HepG2 (cell line): ENCODE data around the gene TDP2. TPM values are rescaled to one million over a fixed set of nuclear protein-coding genes. Genes with fewer than 3 reads are reported as not detected.

ENCODE experiments used
- ARNT ChIP-seq: fragments of 450-650 bp; IDR thresholded peaks from 2 replicates; pipeline ENCODE4 v1.6.1; 2017
- DPF2 ChIP-seq: sonication (generic); formaldehyde crosslinking; IDR thresholded peaks from 2 replicates; pipeline ENCODE4 v1.4.0; 2020; ENCODE audit warnings: mild to moderate bottlenecking, low read depth, missing genetic modification reagents, borderline replicate concordance
- HCFC1 ChIP-seq: fragments of 150-350 bp; IDR thresholded peaks from 2 replicates; pipeline ENCODE4 v1.6.1; 2014; ENCODE audit warnings: low read depth, low read length
- HOXD1 ChIP-seq: sonication (generic); formaldehyde crosslinking; IDR thresholded peaks from 2 replicates; pipeline ENCODE4 v1.5.0; 2020; ENCODE audit warnings: missing genetic modification reagents
- KDM1A ChIP-seq: IDR thresholded peaks from 2 replicates; pipeline ENCODE4 v1.6.1; 2016; ENCODE audit warnings: missing compliant biosample characterization
- NFYB ChIP-seq: sonication (generic); formaldehyde crosslinking; IDR thresholded peaks from 2 replicates; pipeline ENCODE4 v1.4.0; 2020; ENCODE audit warnings: missing genetic modification reagents
- NR2F6 ChIP-seq, 2 experiments: IDR thresholded peaks; 2 replicates each; pipeline ENCODE4 v1.6.1; 2016; ENCODE audit warnings: antibody characterized with exemption in 1 of 2, mild to moderate bottlenecking in 1 of 2
- PBX3 ChIP-seq: sonication (generic); formaldehyde crosslinking; IDR thresholded peaks from 2 replicates; pipeline ENCODE4 v1.8.1; 2023; ENCODE audit warnings: missing genetic modification reagents, inconsistent platforms, borderline replicate concordance
- PHB2 ChIP-seq: fragments of 450-650 bp; IDR thresholded peaks from 2 replicates; pipeline ENCODE4 v1.6.1; 2018; ENCODE audit not compliant: partially characterized antibody
- SMAD3 ChIP-seq: sonication (generic); formaldehyde crosslinking; IDR thresholded peaks from 2 replicates; pipeline ENCODE4 v1.4.0; 2020; ENCODE audit warnings: missing genetic modification reagents
- SMARCE1 ChIP-seq: fragments of 450-650 bp; IDR thresholded peaks from 2 replicates; pipeline ENCODE4 v1.6.1; 2017; ENCODE audit warnings: borderline replicate concordance
- ZFP82 ChIP-seq: sonication (generic); formaldehyde crosslinking; IDR thresholded peaks from 2 replicates; pipeline ENCODE4 v1.5.1; 2020; ENCODE audit warnings: mild to moderate bottlenecking, missing genetic modification reagents, borderline replicate concordance
- ZKSCAN8 ChIP-seq: IDR thresholded peaks from 2 replicates; pipeline ENCODE4 v1.6.1; 2016; ENCODE audit warnings: borderline replicate concordance, missing genetic modification reagents, missing compliant biosample characterization
- ZNF142 ChIP-seq: sonication (generic); formaldehyde crosslinking; IDR thresholded peaks from 2 replicates; pipeline ENCODE4 v1.4.0; 2020; ENCODE audit warnings: missing genetic modification reagents
- ZNF550 ChIP-seq: sonication (generic); formaldehyde crosslinking; IDR thresholded peaks from 2 replicates; pipeline ENCODE4 v1.4.0; 2020; ENCODE audit warnings: mild to moderate bottlenecking, missing genetic modification reagents, borderline replicate concordance
- ZNF557 ChIP-seq: sonication (generic); formaldehyde crosslinking; IDR thresholded peaks from 2 replicates; pipeline ENCODE4 v1.4.0; 2020; ENCODE audit warnings: missing genetic modification reagents
- ZNF569 ChIP-seq: sonication (generic); formaldehyde crosslinking; IDR thresholded peaks from 2 replicates; pipeline ENCODE4 v1.5.0; 2020; ENCODE audit warnings: mild to moderate bottlenecking, missing genetic modification reagents, moderate library complexity, borderline replicate concordance
- ZNF652 ChIP-seq: IDR thresholded peaks from 2 replicates; pipeline ENCODE4 v1.6.1; 2016; ENCODE audit warnings: low read depth, borderline replicate concordance
- ZNF670 ChIP-seq: sonication (generic); formaldehyde crosslinking; IDR thresholded peaks from 2 replicates; pipeline ENCODE4 v1.8.0; 2022; ENCODE audit warnings: mild to moderate bottlenecking, missing genetic modification reagents, borderline replicate concordance
- ZNF749 ChIP-seq: sonication (generic); formaldehyde crosslinking; IDR thresholded peaks from 2 replicates; pipeline ENCODE4 v1.8.0; 2022; ENCODE audit warnings: mild to moderate bottlenecking, missing genetic modification reagents, moderate library complexity, borderline replicate concordance
- ZNF784 ChIP-seq: sonication (generic); formaldehyde crosslinking; IDR thresholded peaks from 2 replicates; pipeline ENCODE4 v1.5.1; 2020; ENCODE audit warnings: missing genetic modification reagents, mild to moderate bottlenecking, borderline replicate concordance
- ZNF839 ChIP-seq: sonication (generic); formaldehyde crosslinking; IDR thresholded peaks from 2 replicates; pipeline ENCODE4 v1.4.0; 2020; ENCODE audit warnings: missing genetic modification reagents, mild to moderate bottlenecking, borderline replicate concordance
- ZSCAN30 ChIP-seq: sonication (generic); formaldehyde crosslinking; IDR thresholded peaks from 2 replicates; pipeline ENCODE4 v1.5.0; 2020; ENCODE audit warnings: mild to moderate bottlenecking, missing genetic modification reagents
- polyA plus RNA-seq, 8 experiments: library from polyadenylated mRNA; depleted of rRNA in 3 of 8; stranded (reverse) in 7 of 8; unstranded in 1 of 8; fragments of >200 nt; fragmentation: Illumina TruSeq in 4 of 8; extraction: Trizol in 4 of 8; gene quantifications; 2 replicates each; pipeline versions ENCODE4 v1.2.1 to v1.2.3, GENCODE V29; 2011 to 2016; ENCODE audit warnings: low read depth in 4 of 8, missing spikeins in 1 of 8, mixed read lengths in 1 of 8; ENCODE audit not compliant: insufficient read depth in 1 of 8
- total RNA-seq, 5 experiments: library from RNA; depleted of rRNA; stranded (reverse); fragments of >200 nt; fragmentation: Illumina TruSeq; extraction: Trizol; gene quantifications; 2 replicates each; pipeline ENCODE4 v1.2.3, GENCODE V29; 2016; ENCODE audit warnings: low read depth in 1 of 5

Gene TDP2
- total and polyA plus RNA-seq, 2 of the 13 experiments (the other 11 are each of a cell fraction or from before 2014, with no cell fraction given): 30.5 to 42.6 TPM

- TF ChIP-seq HOXD1 (CRISPR knock-in tag) (peak; percentile 57), KDM1A (CRISPR knock-in tag) (no peak; the same call in 1 of the 2 replicates), HCFC1 (peak; percentile 63), DPF2 (peak; percentile 61; the same call in 1 of the 2 replicates), PHB2 (no peak), ZNF557 (CRISPR knock-in tag) (peak; percentile 88; the same call in 1 of the 2 replicates), PBX3 (CRISPR knock-in tag) (no peak), ZNF569 (CRISPR knock-in tag) (peak; percentile 88), ARNT (no peak), ZNF839 (CRISPR knock-in tag) (no peak), ZNF670 (CRISPR knock-in tag) (peak; percentile 98), ZNF784 (CRISPR knock-in tag) (peak; percentile 84; the same call in 1 of the 2 replicates), ZKSCAN8 (CRISPR knock-in tag) (peak; percentile 78; the same call in 1 of the 2 replicates), ZSCAN30 (CRISPR knock-in tag) (no peak; the same call in 1 of the 2 replicates), ZNF749 (CRISPR knock-in tag) (peak; percentile 95; the same call in 1 of the 2 replicates), NFYB (peak; percentile 43), ZFP82 (peak; percentile 98), ZNF550 (CRISPR knock-in tag) (peak; percentile 89; the same call in 1 of the 2 replicates), NR2F6 (IDR thresholded peaks at IDR 0.05) (0 out of 2 replicates have a peak, but pooled peaks have one; percentile 22), NR2F6 (CRISPR knock-in tag; IDR thresholded peaks at IDR 0.05) (peak; percentile 58; the same call in 1 of the 2 replicates), SMAD3 (CRISPR knock-in tag) (peak; percentile 85; the same call in 1 of the 2 replicates), ZNF652 (peak; percentile 60; the same call in 1 of the 2 replicates), ZNF142 (no peak), SMARCE1 (no peak)
These were observed at the start of gene TDP2, which contains the start of gene ACOT13 (continued) for GRCh38 chr6:24666641-24667377.
